DMS79 treated with DMSO at 0.1 percent for 48 hours (cell line): ENCODE measurements around the gene PSG1.
"Not testable (repeated sequence)": the region's sequence is repeated elsewhere in the genome, so short reads cannot be mapped to it uniquely, and the experiment has no call there.

Experiments used
- DNase-seq: peaks from one replicate; lab custom pipeline; 2025; lab: John Stamatoyannopoulos, UW

Gene PSG1

DNA sequence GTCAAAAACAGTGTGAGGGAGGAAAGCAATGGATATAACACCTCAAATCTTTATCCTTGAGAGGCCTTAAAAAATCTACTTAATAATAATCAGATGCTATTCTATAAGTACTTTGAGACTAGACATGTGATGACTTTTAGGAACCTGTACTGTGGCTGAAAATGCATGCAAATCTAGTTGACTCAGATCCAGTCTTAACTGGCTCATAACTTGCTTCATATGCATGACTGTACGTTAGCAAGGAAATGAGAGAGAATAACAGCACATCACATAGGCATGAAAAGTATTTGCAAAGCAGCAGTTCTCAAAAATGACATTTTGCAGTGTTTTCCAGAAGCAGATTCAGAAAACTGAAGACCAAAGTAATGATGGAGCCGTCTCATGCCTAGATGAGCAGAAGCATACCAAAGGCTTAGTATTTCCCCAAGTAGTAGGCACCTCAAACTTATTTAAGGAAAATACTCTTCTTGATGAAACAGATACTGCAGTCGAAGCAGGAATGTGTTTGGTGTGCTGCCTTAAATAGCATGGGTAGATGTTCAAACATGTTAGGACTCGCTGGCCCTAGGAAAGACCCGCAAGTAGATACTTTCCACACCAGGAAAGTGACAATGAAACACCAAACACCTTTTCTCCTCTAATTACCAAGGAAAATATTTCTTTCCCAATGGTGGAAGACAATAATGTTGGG, 59.4 kb downstream of the PSG1 start:
- DNase-seq: not testable (repeated sequence)

DNA sequence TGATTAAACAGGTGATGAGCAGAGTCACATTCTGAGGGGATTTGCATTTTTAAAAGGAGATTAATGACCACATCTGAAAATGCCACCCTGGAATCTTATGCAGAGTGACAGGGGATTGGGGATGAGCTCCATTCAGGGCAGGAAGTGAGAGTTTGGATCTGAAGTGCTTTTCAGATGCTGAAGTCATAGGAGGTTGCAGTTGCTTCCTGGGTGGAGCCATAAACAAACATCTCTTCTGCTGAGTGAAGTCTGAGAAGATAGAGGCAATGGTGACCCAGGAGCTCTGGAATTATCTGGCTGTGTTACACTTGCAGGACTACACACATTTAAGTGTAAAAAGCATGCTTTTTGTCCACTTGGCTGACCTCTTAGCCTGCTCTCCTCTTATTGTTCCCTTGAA, 62.6 kb downstream of the PSG1 start:
- no peak for DNase-seq
